H1 (cell line): ENCODE results near the gene ADAD2. TPM values are rescaled to one million over a fixed set of nuclear protein-coding genes. Genes with fewer than 3 reads are reported as not detected.

Source experiments
- CTCF ChIA-PET: fragments of 300-600 bp; sonication (Branson Sonifier 250); formaldehyde crosslinking; loops from one replicate; lab custom pipeline; 2021; ENCODE audit not compliant: partially characterized antibody; lab: Charles Lee
- POLR2A ChIA-PET: fragments of 300-600 bp; sonication (Branson Sonifier 250); formaldehyde crosslinking; loops from one replicate; lab custom pipeline; 2021; ENCODE audit warnings: inconsistent platforms; ENCODE audit not compliant: partially characterized antibody; lab: Charles Lee
- DNase-seq, 2 experiments: peaks; one replicate each; pipeline versions ENCODE4 v3.0.0 to v3.0.0-alpha.2; 2010 to 2022; ENCODE audit warnings: low spot score in 2 of 2, low read depth in 1 of 2, mixed read lengths in 1 of 2
- FAIRE-seq: peaks from 2 replicates; lab custom pipeline; 2011; peaks lifted over from hg19 to GRCh38; lab: Jason Lieb, UNC
- H2AFZ ChIP-seq: 2 replicates; pipeline ENCODE4 v1.8.1; 2012; ENCODE audit warnings: low read length, inconsistent platforms
- H2AK5ac ChIP-seq: 2 replicates; pipeline ENCODE4 v1.6.1; 2013; ENCODE audit warnings: low read depth, low read length
- H2BK120ac ChIP-seq: replicated peaks from 2 replicates; pipeline ENCODE3; 2013; ENCODE audit warnings: low read depth, low read length, inconsistent platforms
- H2BK12ac ChIP-seq: 2 replicates; pipeline ENCODE4 v1.6.1; 2013; ENCODE audit warnings: low read depth, low read length
- H2BK15ac ChIP-seq: 2 replicates; pipeline ENCODE4 v1.6.1; 2013; ENCODE audit warnings: low read length
- H2BK20ac ChIP-seq: 2 replicates; pipeline ENCODE4 v1.6.1; 2013; ENCODE audit warnings: low read length
- H2BK5ac ChIP-seq: 2 replicates; pipeline ENCODE4 v1.6.1; 2013; ENCODE audit warnings: low read depth, low read length
- H3K14ac ChIP-seq: 2 replicates; pipeline ENCODE4 v1.6.1; 2013; ENCODE audit warnings: inconsistent platforms; ENCODE audit not compliant: insufficient read length
- H3K18ac ChIP-seq: 2 replicates; pipeline ENCODE4 v1.6.1; 2013; ENCODE audit warnings: low read length; ENCODE audit errors: extremely low read depth
- H3K23ac ChIP-seq: 2 replicates; pipeline ENCODE4 v1.6.1; 2013; ENCODE audit warnings: inconsistent platforms; ENCODE audit not compliant: insufficient read length
- H3K23me2 ChIP-seq: 2 replicates; pipeline ENCODE4 v1.6.1; 2013; ENCODE audit warnings: low read depth, low read length
- H3K27ac ChIP-seq: 2 replicates; pipeline ENCODE4 v1.6.1; 2011; ENCODE audit warnings: low read depth, low read length, inconsistent platforms
- H3K27me3 ChIP-seq, 4 experiments: replicated peaks in 1 of 4; 1 replicate in 1 of 4; 2 replicates in 3 of 4; pipeline versions ENCODE4 v1.6.1 to v1.8.1; 2011 to 2013; ENCODE audit warnings: low read length in 3 of 4, mild to moderate bottlenecking in 3 of 4, inconsistent platforms in 2 of 4, mixed read lengths in 2 of 4, moderate library complexity in 1 of 4; ENCODE audit not compliant: control insufficient read depth in 3 of 4, insufficient read depth in 3 of 4; ENCODE audit errors: extremely low read depth in 1 of 4
- H3K36me3 ChIP-seq, 4 experiments: 2 replicates each; pipeline versions ENCODE4 v1.6.1 to v1.8.1; 2011 to 2013; ENCODE audit warnings: mild to moderate bottlenecking in 4 of 4, low read length in 3 of 4, moderate library complexity in 2 of 4, control low read depth in 1 of 4, inconsistent platforms in 1 of 4; ENCODE audit not compliant: insufficient read depth in 4 of 4, control insufficient read depth in 2 of 4
- H3K4ac ChIP-seq: replicated peaks from 2 replicates; pipeline ENCODE3; 2013; ENCODE audit warnings: low read length, low read depth, mixed read lengths, inconsistent platforms; ENCODE audit not compliant: insufficient read length
- H3K4me1 ChIP-seq, 4 experiments: replicated peaks in 1 of 4; 1 replicate in 1 of 4; 2 replicates in 3 of 4; pipeline versions ENCODE4 v1.6.1 to v1.8.1; 2011 to 2013; ENCODE audit warnings: low read length in 3 of 4, inconsistent platforms in 2 of 4, mixed read lengths in 1 of 4; ENCODE audit not compliant: insufficient read depth in 4 of 4, control insufficient read depth in 3 of 4
- H3K4me2 ChIP-seq, 2 experiments: 2 replicates each; pipeline versions ENCODE4 v1.6.1 to v1.8.1; 2011 to 2013; ENCODE audit warnings: low read depth in 2 of 2, low read length in 2 of 2, control low read depth in 1 of 2, inconsistent platforms in 1 of 2, mild to moderate bottlenecking in 1 of 2; ENCODE audit not compliant: insufficient read depth in 1 of 2
- H3K4me3 ChIP-seq, 4 experiments: fragments of 200-600, 300-600 bp in 1 of 4; sonication (generic), shearing (Covaris generic), sonication (Bioruptor Twin) in 1 of 4; 2 replicates each; pipeline versions ENCODE4 v1.5.1 to v1.8.1; 2011 to 2016; ENCODE audit warnings: low read length in 4 of 4, low read depth in 3 of 4, control low read depth in 2 of 4, inconsistent platforms in 2 of 4, mild to moderate bottlenecking in 2 of 4, mixed read lengths in 1 of 4, moderate library complexity in 1 of 4; ENCODE audit not compliant: insufficient read depth in 2 of 4; ENCODE audit errors: extremely low read depth in 1 of 4
- H3K56ac ChIP-seq: replicated peaks from 2 replicates; pipeline ENCODE3; 2013; ENCODE audit warnings: low read depth, mild to moderate bottlenecking, mixed read lengths, low read length, inconsistent platforms; ENCODE audit not compliant: insufficient read length
- H3K79me1 ChIP-seq: 2 replicates; pipeline ENCODE4 v1.6.1; 2013; ENCODE audit warnings: low read depth, low read length, control low read depth
- H3K79me2 ChIP-seq, 2 experiments: 2 replicates each; pipeline versions ENCODE4 v1.6.1 to v1.8.1; 2012 to 2013; ENCODE audit warnings: low read length in 2 of 2, mild to moderate bottlenecking in 2 of 2, inconsistent platforms in 1 of 2; ENCODE audit not compliant: insufficient read depth in 2 of 2, control insufficient read depth in 1 of 2
- H3K9ac ChIP-seq, 4 experiments: replicated peaks in 1 of 4; 1 replicate in 1 of 4; 2 replicates in 3 of 4; pipeline versions ENCODE4 v1.6.1 to v1.8.1; 2011 to 2013; ENCODE audit warnings: low read depth in 3 of 4, low read length in 3 of 4, control low read depth in 2 of 4, mild to moderate bottlenecking in 2 of 4, moderate library complexity in 2 of 4, inconsistent platforms in 1 of 4; ENCODE audit errors: extremely low read depth in 1 of 4
- H3K9me3 ChIP-seq, 2 experiments: 2 replicates each; pipeline versions ENCODE4 v1.6.1 to v1.8.1; 2012 to 2013; ENCODE audit warnings: mild to moderate bottlenecking in 2 of 2, moderate library complexity in 2 of 2, control low read depth in 1 of 2, inconsistent platforms in 1 of 2, low read depth in 1 of 2, low read length in 1 of 2, mixed read lengths in 1 of 2; ENCODE audit not compliant: insufficient read depth in 2 of 2
- H4K20me1 ChIP-seq, 2 experiments: replicated peaks in 1 of 2; 2 replicates each; pipeline versions ENCODE3 to v1.8.1; 2011 to 2013; ENCODE audit warnings: inconsistent platforms in 2 of 2, low read length in 2 of 2, mild to moderate bottlenecking in 1 of 2; ENCODE audit not compliant: insufficient read depth in 2 of 2, control insufficient read depth in 1 of 2
- H4K5ac ChIP-seq: 2 replicates; pipeline ENCODE4 v1.6.1; 2013; ENCODE audit warnings: low read length, low read depth, mixed read lengths, inconsistent platforms; ENCODE audit not compliant: insufficient read length
- H4K8ac ChIP-seq: 2 replicates; pipeline ENCODE4 v1.8.0; 2013; ENCODE audit warnings: mild to moderate bottlenecking, moderate library complexity, low read length, inconsistent platforms; ENCODE audit not compliant: insufficient read depth; ENCODE audit errors: extremely low read depth
- H4K91ac ChIP-seq: replicated peaks from 2 replicates; pipeline ENCODE3; 2013; ENCODE audit warnings: low read length, mixed read lengths, inconsistent platforms; ENCODE audit not compliant: insufficient read length
- CREB1 ChIP-seq: IDR thresholded peaks from 2 replicates; pipeline ENCODE4 v1.6.1; 2012; ENCODE audit warnings: inconsistent platforms
- RAD21 ChIP-seq, 2 experiments: IDR thresholded peaks in 1 of 2; conservative IDR thresholded peaks in 1 of 2; 2 replicates each; pipeline ENCODE4 v1.6.1; 2011; ENCODE audit warnings: low read depth in 2 of 2, low read length in 2 of 2, improper control_type of control experiment in 1 of 2, inconsistent platforms in 1 of 2, mild to moderate bottlenecking in 1 of 2, moderate library complexity in 1 of 2
- WGBS, 2 experiments: shearing (Covaris generic) in 1 of 2; methylation state at CpG; one replicate each; pipeline versions ENCODE4 v1.1.6 to v1.1.7; 2013 to 2015; ENCODE audit warnings: low lambda C conversion rate in 2 of 2, mixed read lengths in 2 of 2, inconsistent platforms in 1 of 2, low coverage in 1 of 2, missing lambda C conversion rate in 1 of 2; ENCODE audit not compliant: insufficient replicate concordance in 2 of 2, insufficient coverage in 1 of 2, insufficient read length in 1 of 2; ENCODE audit errors: extremely low coverage in 1 of 2, missing lambda C conversion rate in 1 of 2; 5-methylcytosine and 5-hydroxymethylcytosine counted together
- polyA plus RNA-seq, 7 experiments: library from polyadenylated mRNA; depleted of rRNA in 3 of 7; stranded (reverse) in 5 of 7; unstranded in 2 of 7; fragments of >200 nt in 5 of 7; fragments of 200-250 nt in 2 of 7; gene quantifications; 1 replicate in 5 of 7; 2 replicates in 1 of 7; 4 replicates in 1 of 7; pipeline versions ENCODE4 v1.2.1 to v1.2.3, GENCODE V29; 2011 to 2013; ENCODE audit warnings: missing spikeins in 2 of 7, mixed read lengths in 2 of 7
- total RNA-seq: library from RNA; stranded (reverse); fragmentation: NEBNext Ultra II Directional; extraction: Animal tissue kit (Norgen Biotek cat#: 25700); gene quantifications from 2 replicates; pipeline ENCODE4 v1.2.1, GENCODE V29; 2021

Gene ADAD2
- total and polyA plus RNA-seq, 2 of the 8 experiments (the other 6 are each of a cell fraction or from before 2014, with no cell fraction given): 1.2 to 1.3 TPM

- POLR2A ChIA-PET: interaction anchor here (0.8 kb wide), 1 partner anchor 9 kb away, joined by 3 read pairs; no protein-coding TSS in a partner anchor
- Histone ChIP-seq H3K23me2 (no peaks in the 10 kb centered on the region), H3K23ac (no peak overlapping the region), H3K18ac (no peak overlapping the region), H4K91ac (no peak overlapping the region), H4K8ac (no peak overlapping the region), H4K20me1 (no peaks in the 10 kb centered on the region), H3K4me1 (no peaks in the 10 kb centered on the region; a peak in 1 of 7 replicates), H2BK5ac (no peak overlapping the region), H4K5ac (no peak overlapping the region), H2BK12ac (no peak overlapping the region), H3K4me2 (no peak overlapping the region), H2AK5ac (no peak overlapping the region), H3K9ac (no peak overlapping the region), H3K4me3 (no peak overlapping the region), H2BK120ac (no peak overlapping the region), H3K9me3 (no peaks in the 10 kb centered on the region), H3K36me3 (no peaks in the 10 kb centered on the region), H3K27me3 (no peaks in the 10 kb centered on the region; a peak in 1 of 7 replicates), H3K4ac (no peak overlapping the region), H3K79me2 (no peaks in the 10 kb centered on the region), H3K79me1 (no peaks in the 10 kb centered on the region), H3K27ac (no peak overlapping the region), H3K14ac (no peak overlapping the region), H2BK15ac (no peak overlapping the region), H3K56ac (no peak overlapping the region), H2BK20ac (no peak overlapping the region), H2AFZ (no peak overlapping the region)
- CTCF ChIA-PET: interaction anchor here (0.6 to 5.0 kb wide), 6 partner anchors 9 to 245 kb away, joined by 3 to 16 read pairs (median 4); partner anchors contain the start of gene TAF1C
- WGBS, 2 experiments: 80% methylated on average over 8 of the region's 10 CpGs; no CpG with 5 or more reads in 1 of the 2 experiments
- FAIRE-seq (no peak), DNase-seq (no peak)
- TF ChIP-seq RAD21 (IDR thresholded peaks at IDR 0.05 in 1 of 2, conservative IDR thresholded peaks at IDR 0.05 in 1 of 2; ENCODE audit: low read depth in 2 of 2, low read length in 2 of 2) (peak; percentile 23 to 38; a peak in 3 of 4 replicates), CREB1 (no peak)
Observed at GRCh38 chr16:84239141-84239769, 48.3 kb downstream of the ADAD2 start.
